Measurements from ENCODE around the gene AHCYL2. TPM values are rescaled to one million over a fixed set of nuclear protein-coding genes. Genes with fewer than 3 reads are reported as not detected.

The AHCYL2 gene
- total RNA-seq, 3 donors from 2014 or later (not counting 1 experiment from before 2014, with no cell fraction given), result 11.6 to 15.2 (median 14.5) TPM

DNA sequence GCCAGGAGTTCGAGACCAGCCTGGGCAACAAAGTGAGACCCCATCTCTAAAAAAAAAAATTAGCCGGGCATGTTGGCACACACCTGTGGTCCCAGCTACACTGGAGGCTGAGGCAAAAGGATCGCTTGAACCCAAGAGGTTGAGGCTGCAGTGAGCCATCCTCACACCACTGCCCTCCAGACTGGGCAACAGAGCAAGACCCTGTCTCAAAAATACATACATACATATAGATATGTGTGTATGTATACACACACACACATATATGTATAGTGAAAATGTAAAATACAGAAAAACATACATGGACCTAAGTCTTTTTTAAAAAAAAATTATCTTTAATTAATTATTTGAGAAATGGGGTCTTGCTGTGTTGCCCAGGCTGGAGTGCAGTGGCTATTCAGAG is 30.9 kb upstream of the AHCYL2 start:
- ATAC-seq, result no peak
- Mint-ChIP-seq H3K4me3 (no peak overlapping the region), H3K9me3 (no peaks in the 10 kb centered on the region), H3K27ac (no peak overlapping the region), H3K27me3 (ENCODE audit: low read depth in 2 of 2) (peaks cover 30 to 34% of the 10 kb centered on the region in 2 donors), H3K4me1 (peaks cover 5 to 7% of the 10 kb centered on the region in 2 donors), H3K36me3 (no peaks in the 10 kb centered on the region)
- intact Hi-C loops (cut with micrococcal nuclease), result no loop called here
- DNase-seq, result no peak
- peaks cover 14% of the 10 kb centered on the region for H3K27me3 ChIP-seq (ENCODE audit: control insufficient read depth, insufficient read depth, low read length)
- no peaks in the 10 kb centered on the region for H3K36me3 ChIP-seq (ENCODE audit: control insufficient read depth, insufficient read depth, low read length)
- 92% methylated on average over 3 of the region's 3 CpGs for WGBS (ENCODE audit: insufficient coverage)
- H3K9me3 ChIP-seq (ENCODE audit: control insufficient read depth, insufficient read depth, low read length), result no peaks in the 10 kb centered on the region
- H3K4me1 ChIP-seq (ENCODE audit: control insufficient read depth, insufficient read depth, low read length), result peaks cover 6% of the 10 kb centered on the region
- H3K4me3 ChIP-seq (ENCODE audit: low read length), result no peak overlapping the region
- no peak overlapping the region for H3K27ac ChIP-seq (ENCODE audit: low read length)
- TF ChIP-seq, protein P1, sequence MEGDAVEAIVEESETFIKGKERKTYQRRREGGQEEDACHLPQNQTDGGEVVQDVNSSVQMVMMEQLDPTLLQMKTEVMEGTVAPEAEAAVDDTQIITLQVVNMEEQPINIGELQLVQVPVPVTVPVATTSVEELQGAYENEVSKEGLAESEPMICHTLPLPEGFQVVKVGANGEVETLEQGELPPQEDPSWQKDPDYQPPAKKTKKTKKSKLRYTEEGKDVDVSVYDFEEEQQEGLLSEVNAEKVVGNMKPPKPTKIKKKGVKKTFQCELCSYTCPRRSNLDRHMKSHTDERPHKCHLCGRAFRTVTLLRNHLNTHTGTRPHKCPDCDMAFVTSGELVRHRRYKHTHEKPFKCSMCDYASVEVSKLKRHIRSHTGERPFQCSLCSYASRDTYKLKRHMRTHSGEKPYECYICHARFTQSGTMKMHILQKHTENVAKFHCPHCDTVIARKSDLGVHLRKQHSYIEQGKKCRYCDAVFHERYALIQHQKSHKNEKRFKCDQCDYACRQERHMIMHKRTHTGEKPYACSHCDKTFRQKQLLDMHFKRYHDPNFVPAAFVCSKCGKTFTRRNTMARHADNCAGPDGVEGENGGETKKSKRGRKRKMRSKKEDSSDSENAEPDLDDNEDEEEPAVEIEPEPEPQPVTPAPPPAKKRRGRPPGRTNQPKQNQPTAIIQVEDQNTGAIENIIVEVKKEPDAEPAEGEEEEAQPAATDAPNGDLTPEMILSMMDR (IDR thresholded peaks at IDR 0.05), result no peak

DNA sequence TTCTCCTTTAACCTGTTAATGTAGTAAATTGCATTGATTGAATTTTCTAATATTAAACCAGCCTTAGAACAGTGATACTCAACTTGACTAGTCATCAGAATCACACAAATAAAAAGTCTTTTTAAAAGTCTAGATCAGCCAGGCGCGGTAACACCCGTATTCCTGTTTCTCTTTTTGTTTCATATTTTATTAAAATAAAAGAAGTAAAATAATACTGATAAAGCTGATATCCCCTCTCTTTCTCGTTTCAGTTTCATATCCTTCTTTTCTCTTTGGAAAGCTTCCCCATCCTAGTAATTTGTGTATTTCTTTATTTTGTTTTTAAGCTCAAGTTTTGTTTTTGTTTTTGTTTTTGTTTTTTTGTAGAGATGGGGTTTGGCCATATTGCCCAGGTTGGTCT is 27.1 kb upstream of the AHCYL2 start:
- intact Hi-C loops (cut with micrococcal nuclease), result no loop called here
- H3K9me3 ChIP-seq (ENCODE audit: control insufficient read depth, insufficient read depth, low read length), result no peaks in the 10 kb centered on the region
- H3K27me3 Mint-ChIP-seq (ENCODE audit: low read depth in 2 of 2), result peaks cover 2 to 14% of the 10 kb centered on the region in 2 donors
- H3K36me3 ChIP-seq (ENCODE audit: control insufficient read depth, insufficient read depth, low read length), result no peaks in the 10 kb centered on the region
- H3K4me3 ChIP-seq (ENCODE audit: low read length), result no peak overlapping the region
- H3K4me3 Mint-ChIP-seq, result no peak overlapping the region
- ATAC-seq, result no peak
- no CpG with 5 or more reads among the region's 4 CpGs for WGBS (ENCODE audit: insufficient coverage)
- H3K27ac ChIP-seq (ENCODE audit: low read length), result no peak overlapping the region
- H3K4me1 Mint-ChIP-seq, result no peaks in the 10 kb centered on the region
- H3K27me3 ChIP-seq (ENCODE audit: control insufficient read depth, insufficient read depth, low read length), result peaks cover 2% of the 10 kb centered on the region
- no peaks in the 10 kb centered on the region for H3K9me3 Mint-ChIP-seq
- H3K36me3 Mint-ChIP-seq, result no peaks in the 10 kb centered on the region
- H3K4me1 ChIP-seq (ENCODE audit: control insufficient read depth, insufficient read depth, low read length), result no peaks in the 10 kb centered on the region
- TF ChIP-seq, protein P1 (IDR thresholded peaks at IDR 0.05), result no peak
- H3K27ac Mint-ChIP-seq, result no peak overlapping the region
- no peak for DNase-seq

DNA sequence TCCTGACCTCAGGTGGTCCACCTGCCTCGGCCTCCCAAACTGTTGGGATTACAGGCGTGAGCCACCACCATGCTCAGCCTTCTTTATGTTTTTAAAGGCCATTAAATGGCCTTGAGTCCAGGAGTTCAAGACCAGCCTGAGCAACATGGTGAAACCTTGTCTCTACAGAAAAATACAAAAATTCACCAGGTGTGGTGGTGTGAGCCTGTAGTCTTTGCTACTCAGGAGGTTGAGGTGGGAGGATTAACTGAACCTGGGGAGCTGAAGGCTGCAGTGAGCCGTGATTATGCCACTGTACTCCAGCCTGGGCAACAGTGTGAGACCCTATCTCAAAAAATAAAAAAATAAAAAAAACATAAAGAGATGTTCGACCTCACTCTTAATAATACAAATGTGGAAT is 25.4 kb upstream of the AHCYL2 start:
- H3K9me3 Mint-ChIP-seq, result no peaks in the 10 kb centered on the region
- no peaks in the 10 kb centered on the region for H3K9me3 ChIP-seq (ENCODE audit: control insufficient read depth, insufficient read depth, low read length)

More for the DNA sequence above, 25.4 kb upstream of the AHCYL2 start:
- H3K4me3 ChIP-seq (ENCODE audit: low read length), result no peak overlapping the region
- H3K27ac ChIP-seq (ENCODE audit: low read length), result no peak overlapping the region
- Mint-ChIP-seq H3K36me3 (no peaks in the 10 kb centered on the region), H3K27me3 (ENCODE audit: low read depth in 2 of 2) (peaks cover 0 to 10% of the 10 kb centered on the region in 2 donors), H3K27ac (no peak overlapping the region), H3K4me1 (no peaks in the 10 kb centered on the region), H3K4me3 (no peak overlapping the region)
- peaks cover 2% of the 10 kb centered on the region for H3K27me3 ChIP-seq (ENCODE audit: control insufficient read depth, insufficient read depth, low read length)
- DNase-seq, result no peak
- WGBS (ENCODE audit: insufficient coverage), result 98% methylated on average over 3 of the region's 4 CpGs
- no peaks in the 10 kb centered on the region for H3K36me3 ChIP-seq (ENCODE audit: control insufficient read depth, insufficient read depth, low read length)
- no peak for ATAC-seq
- TF ChIP-seq, protein P1 (IDR thresholded peaks at IDR 0.05), result no peak
- intact Hi-C loops (cut with micrococcal nuclease), result no loop called here
- H3K4me1 ChIP-seq (ENCODE audit: control insufficient read depth, insufficient read depth, low read length), result no peaks in the 10 kb centered on the region

Measured in natural killer cell (primary cell).